ENCODE results near the gene TDRD1. TPM values are rescaled to one million over a fixed set of nuclear protein-coding genes. Genes with fewer than 3 reads are reported as not detected.

TDRD1 gene
- total and polyA plus RNA-seq, 5 donors from 2014 or later: 0.14 to 0.32 (median 0.25) TPM; not detected in 2

DNA sequence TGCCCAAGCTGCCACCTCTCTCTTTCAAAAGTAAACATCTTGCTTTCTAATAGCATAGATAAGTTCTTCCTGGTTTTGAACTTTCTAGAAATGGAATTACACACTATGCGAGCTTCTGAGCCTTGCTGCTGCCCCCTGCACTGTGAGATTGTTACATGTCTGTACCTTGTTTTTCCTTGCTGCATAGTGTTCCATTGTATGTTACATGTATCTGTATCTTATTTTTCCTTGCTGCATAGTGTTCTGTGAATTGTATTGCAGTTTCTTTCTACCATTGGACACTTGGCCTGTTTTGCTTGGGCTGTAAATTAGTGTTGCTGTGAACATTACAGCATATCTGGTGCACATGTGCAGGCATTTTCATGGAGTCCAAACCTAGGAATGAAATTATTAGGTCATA, 35.9 kb downstream of the TDRD1 start:
- Histone ChIP-seq H3K27me3 (ENCODE audit: control insufficient read depth, insufficient read depth, low read length) (peaks cover 16% of the 10 kb centered on the region), H3K4me3 (ENCODE audit: low read depth, low read length) (no peak overlapping the region), H3K36me3 (ENCODE audit: control insufficient read depth, insufficient read depth, low read length) (no peaks in the 10 kb centered on the region), H3K27ac (ENCODE audit: insufficient read depth, low read length, poor library complexity, severe bottlenecking) (no peak overlapping the region), H3K4me1 (ENCODE audit: control insufficient read depth, insufficient read depth, low read length, poor library complexity, severe bottlenecking) (no peaks in the 10 kb centered on the region), H3K9me3 (ENCODE audit: control insufficient read depth in 2 of 2, low read length in 2 of 2) (no peaks in the 10 kb centered on the region)
- no peak for ATAC-seq (ENCODE audit: low read depth in 2 of 2)
- Mint-ChIP-seq H3K4me1 (no peaks in the 10 kb centered on the region), H3K4me3 (no peak overlapping the region), H3K9me3 (peaks cover 0 to 3% (median 0%) of the 10 kb centered on the region in 7 donors), H3K27me3 (peaks cover 28% of the 10 kb centered on the region), H3K27ac (no peak overlapping the region), H3K36me3 (no peaks in the 10 kb centered on the region)
- no peak for DNase-seq

DNA sequence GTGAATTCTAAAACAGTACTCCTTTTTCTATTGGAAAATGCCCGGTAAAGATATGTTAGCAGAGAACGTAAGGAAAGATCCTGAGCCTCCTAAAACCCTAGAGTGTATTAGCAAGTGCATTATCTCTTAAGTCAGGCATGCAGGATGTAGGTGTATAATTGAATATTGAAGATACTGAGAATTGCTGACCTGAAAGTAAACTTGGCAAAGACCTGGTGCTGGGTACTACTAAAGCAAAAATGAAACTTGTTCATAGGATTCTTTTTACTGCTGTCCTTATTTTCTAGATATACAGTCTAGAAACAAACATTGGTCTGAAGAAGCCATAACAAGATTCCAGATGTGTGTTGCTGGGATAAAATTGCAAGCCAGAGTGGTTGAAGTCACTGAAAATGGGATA, 41.1 kb downstream of the TDRD1 start:
- ATAC-seq (ENCODE audit: low read depth in 2 of 2): no peak
- Mint-ChIP-seq H3K9me3 (peaks cover 0 to 3% (median 0%) of the 10 kb centered on the region in 7 donors), H3K4me3 (no peak overlapping the region), H3K36me3 (no peaks in the 10 kb centered on the region), H3K27me3 (peaks cover 40% of the 10 kb centered on the region), H3K27ac (no peak overlapping the region), H3K4me1 (no peaks in the 10 kb centered on the region)
- no peak for DNase-seq
- no peak overlapping the region for H3K4me3 ChIP-seq (ENCODE audit: low read depth, low read length)
- H3K4me1 ChIP-seq (ENCODE audit: control insufficient read depth, insufficient read depth, low read length, poor library complexity, severe bottlenecking): no peaks in the 10 kb centered on the region
- no peaks in the 10 kb centered on the region for H3K9me3 ChIP-seq (ENCODE audit: control insufficient read depth in 2 of 2, low read length in 2 of 2)
- H3K27me3 ChIP-seq (ENCODE audit: control insufficient read depth, insufficient read depth, low read length): peaks cover 14% of the 10 kb centered on the region
- H3K36me3 ChIP-seq (ENCODE audit: control insufficient read depth, insufficient read depth, low read length): no peaks in the 10 kb centered on the region
- no peak overlapping the region for H3K27ac ChIP-seq (ENCODE audit: insufficient read depth, low read length, poor library complexity, severe bottlenecking)

DNA sequence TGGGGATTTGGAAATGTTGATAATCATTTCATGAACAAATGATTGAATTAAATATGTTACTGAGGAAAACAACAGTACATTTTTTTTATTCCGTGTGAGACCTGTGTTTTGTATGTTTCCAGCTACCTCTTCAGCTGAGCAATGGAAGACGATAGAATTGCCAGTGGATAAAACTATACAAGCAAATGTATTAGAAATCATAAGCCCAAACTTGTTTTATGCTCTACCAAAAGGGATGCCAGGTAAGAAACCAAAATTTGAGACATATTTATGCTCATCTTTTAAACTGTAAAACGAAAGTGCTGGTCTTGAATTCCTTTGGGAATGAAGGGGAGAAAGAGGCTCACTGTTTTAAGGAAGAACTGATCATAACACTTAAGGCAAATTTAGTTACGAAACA, 42.1 kb downstream of the TDRD1 start:
- no peaks in the 10 kb centered on the region for H3K4me1 ChIP-seq (ENCODE audit: control insufficient read depth, insufficient read depth, low read length, poor library complexity, severe bottlenecking)
- H3K36me3 ChIP-seq (ENCODE audit: control insufficient read depth, insufficient read depth, low read length): no peaks in the 10 kb centered on the region
- DNase-seq: no peak
- peaks cover 0 to 3% (median 0%) of the 10 kb centered on the region in 7 donors for H3K9me3 Mint-ChIP-seq
- H3K4me3 Mint-ChIP-seq: no peak overlapping the region
- H3K9me3 ChIP-seq (ENCODE audit: control insufficient read depth in 2 of 2, low read length in 2 of 2): no peaks in the 10 kb centered on the region
- no peak overlapping the region for H3K27ac ChIP-seq (ENCODE audit: insufficient read depth, low read length, poor library complexity, severe bottlenecking)
- H3K4me3 ChIP-seq (ENCODE audit: low read depth, low read length): no peak overlapping the region
- peaks cover 39% of the 10 kb centered on the region for H3K27me3 Mint-ChIP-seq
- no peaks in the 10 kb centered on the region for H3K36me3 Mint-ChIP-seq
- ATAC-seq (ENCODE audit: low read depth in 2 of 2): no peak
- H3K4me1 Mint-ChIP-seq: no peaks in the 10 kb centered on the region
- H3K27me3 ChIP-seq (ENCODE audit: control insufficient read depth, insufficient read depth, low read length): peaks cover 12% of the 10 kb centered on the region
- no peak overlapping the region for H3K27ac Mint-ChIP-seq

DNA sequence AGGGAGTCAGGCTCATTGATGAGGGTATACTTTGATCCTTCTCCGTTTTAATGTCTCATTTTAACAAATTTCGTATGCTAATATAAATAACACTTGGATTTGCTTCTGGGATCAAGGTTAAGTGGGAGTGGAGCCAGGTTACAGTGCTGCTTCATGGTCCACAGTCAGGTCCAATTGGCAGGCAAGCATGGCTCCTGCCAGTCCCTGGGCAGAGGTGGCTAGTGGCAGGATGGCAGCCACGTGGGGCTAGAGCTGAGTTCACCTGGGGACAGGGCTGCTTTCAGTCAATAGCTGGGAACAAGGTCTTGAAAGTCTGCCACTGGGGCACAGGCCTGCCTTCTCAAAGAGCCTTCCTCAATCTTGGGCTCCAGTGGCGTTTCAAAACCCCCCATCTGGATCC, 43.9 kb downstream of the TDRD1 start:
- ATAC-seq (ENCODE audit: low read depth in 2 of 2): no peak
- Mint-ChIP-seq H3K27ac (no peak overlapping the region), H3K27me3 (peaks cover 45% of the 10 kb centered on the region), H3K4me3 (no peak overlapping the region), H3K4me1 (no peaks in the 10 kb centered on the region), H3K9me3 (no peaks in the 10 kb centered on the region), H3K36me3 (no peaks in the 10 kb centered on the region)
- H3K4me1 ChIP-seq (ENCODE audit: control insufficient read depth, insufficient read depth, low read length, poor library complexity, severe bottlenecking): no peaks in the 10 kb centered on the region
- no peak for DNase-seq
- H3K27ac ChIP-seq (ENCODE audit: insufficient read depth, low read length, poor library complexity, severe bottlenecking): no peak overlapping the region
- H3K27me3 ChIP-seq (ENCODE audit: control insufficient read depth, insufficient read depth, low read length): peaks cover 15% of the 10 kb centered on the region
- no peaks in the 10 kb centered on the region for H3K36me3 ChIP-seq (ENCODE audit: control insufficient read depth, insufficient read depth, low read length)
- no peak overlapping the region for H3K4me3 ChIP-seq (ENCODE audit: low read depth, low read length)
- no peaks in the 10 kb centered on the region for H3K9me3 ChIP-seq (ENCODE audit: control insufficient read depth in 2 of 2, low read length in 2 of 2)

DNA sequence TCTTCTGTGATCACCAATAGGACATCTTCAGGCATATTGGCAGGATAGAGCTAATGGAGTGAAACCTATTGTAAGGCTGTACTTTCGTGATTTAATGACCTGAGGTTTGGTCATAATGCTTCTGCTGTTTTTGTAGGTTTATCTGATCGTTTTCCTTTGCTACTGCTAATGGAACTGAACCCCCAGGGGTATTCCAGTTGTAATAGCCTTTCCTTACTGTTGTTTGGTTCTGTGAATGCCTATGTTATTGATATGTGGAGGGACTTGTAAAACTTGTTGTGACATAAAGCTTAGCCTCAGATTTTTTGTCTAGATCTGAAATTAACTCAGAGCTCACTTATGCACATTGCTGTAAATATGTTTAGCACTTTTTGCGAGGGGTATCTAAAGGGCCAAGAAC, 49.0 kb downstream of the TDRD1 start:
- ATAC-seq (ENCODE audit: low read depth in 2 of 2): no peak

DNA sequence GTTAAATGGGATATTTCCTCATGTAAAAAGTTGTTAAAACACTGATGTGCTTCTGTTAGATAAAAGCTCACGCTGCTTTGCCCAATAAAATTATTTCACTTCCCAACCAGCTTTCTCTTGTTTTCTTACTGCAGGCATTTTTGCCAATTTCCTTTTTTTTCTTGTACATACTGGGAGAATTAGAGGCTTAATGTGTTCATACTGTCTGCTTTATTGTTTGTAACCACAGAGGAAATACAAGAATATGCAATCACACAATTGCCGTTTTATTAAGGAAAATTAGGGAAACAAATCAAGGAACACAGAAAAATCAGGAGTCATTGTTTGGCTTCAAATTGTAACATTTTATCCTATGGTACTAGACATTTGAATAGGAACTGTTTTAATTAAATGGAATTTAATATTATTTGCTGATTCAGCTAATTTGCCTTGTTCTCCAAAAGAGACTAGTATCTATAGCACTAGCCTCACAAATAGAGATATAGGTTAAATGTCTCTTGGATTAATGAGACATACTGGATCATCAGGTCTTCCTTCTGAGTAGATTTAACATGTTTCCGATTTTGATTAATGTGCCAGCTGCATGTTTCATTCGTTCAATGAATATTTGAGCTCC, 53.5 kb downstream of the TDRD1 start:
- Histone ChIP-seq H3K27me3 (ENCODE audit: control insufficient read depth, insufficient read depth, low read length) (no peaks in the 10 kb centered on the region), H3K9me3 (ENCODE audit: control insufficient read depth in 2 of 2, low read length in 2 of 2) (no peaks in the 10 kb centered on the region), H3K36me3 (ENCODE audit: control insufficient read depth, insufficient read depth, low read length) (no peaks in the 10 kb centered on the region), H3K27ac (ENCODE audit: insufficient read depth, low read length, poor library complexity, severe bottlenecking) (no peak overlapping the region), H3K4me1 (ENCODE audit: control insufficient read depth, insufficient read depth, low read length, poor library complexity, severe bottlenecking) (no peaks in the 10 kb centered on the region), H3K4me3 (ENCODE audit: low read depth, low read length) (no peak overlapping the region)
- ATAC-seq (ENCODE audit: low read depth in 2 of 2) (no peak), DNase-seq (no peak)
- Mint-ChIP-seq H3K27me3 (peaks cover 42% of the 10 kb centered on the region), H3K27ac (no peak overlapping the region), H3K4me1 (no peaks in the 10 kb centered on the region), H3K4me3 (no peak overlapping the region), H3K36me3 (no peaks in the 10 kb centered on the region), H3K9me3 (peaks cover 0 to 2% (median 0%) of the 10 kb centered on the region in 7 donors)

More for the DNA sequence above, 49.0 kb downstream of the TDRD1 start:
- H3K9me3 Mint-ChIP-seq: no peaks in the 10 kb centered on the region
- no peak for DNase-seq
- no peak overlapping the region for H3K27ac Mint-ChIP-seq
- Histone ChIP-seq H3K27me3 (ENCODE audit: control insufficient read depth, insufficient read depth, low read length) (peaks cover 12% of the 10 kb centered on the region), H3K9me3 (ENCODE audit: control insufficient read depth in 2 of 2, low read length in 2 of 2) (no peaks in the 10 kb centered on the region), H3K27ac (ENCODE audit: insufficient read depth, low read length, poor library complexity, severe bottlenecking) (no peak overlapping the region), H3K36me3 (ENCODE audit: control insufficient read depth, insufficient read depth, low read length) (no peaks in the 10 kb centered on the region), H3K4me3 (ENCODE audit: low read depth, low read length) (no peak overlapping the region), H3K4me1 (ENCODE audit: control insufficient read depth, insufficient read depth, low read length, poor library complexity, severe bottlenecking) (no peaks in the 10 kb centered on the region)
- H3K27me3 Mint-ChIP-seq: peaks cover 33% of the 10 kb centered on the region
- H3K4me3 Mint-ChIP-seq: no peak overlapping the region
- H3K36me3 Mint-ChIP-seq: no peaks in the 10 kb centered on the region
- no peaks in the 10 kb centered on the region for H3K4me1 Mint-ChIP-seq

DNA sequence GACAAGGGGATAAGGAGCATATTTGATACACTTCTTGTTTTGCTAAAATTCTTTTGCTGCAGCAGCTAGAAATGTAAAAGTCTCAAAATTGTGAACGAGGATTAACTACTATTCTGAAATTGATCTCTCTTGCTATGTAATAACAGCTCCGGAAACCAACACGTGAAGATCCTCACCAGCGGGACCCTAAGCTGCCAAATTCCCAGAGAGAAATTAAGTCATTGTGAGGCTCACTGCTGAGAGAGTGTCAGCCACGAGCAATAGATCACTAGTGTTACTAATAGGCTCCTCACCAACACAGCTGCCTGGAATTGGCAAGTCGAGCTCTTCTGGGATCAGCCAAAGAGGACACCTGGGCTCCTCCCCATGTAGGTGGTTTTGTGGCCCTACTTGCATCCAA, 54.3 kb downstream of the TDRD1 start:
- no peak overlapping the region for H3K4me3 ChIP-seq (ENCODE audit: low read depth, low read length)
- H3K36me3 Mint-ChIP-seq: no peaks in the 10 kb centered on the region
- DNase-seq (no peak), ATAC-seq (ENCODE audit: low read depth in 2 of 2) (no peak)
- H3K9me3 Mint-ChIP-seq: peaks cover 0 to 2% (median 0%) of the 10 kb centered on the region in 7 donors
- no peak overlapping the region for H3K27ac ChIP-seq (ENCODE audit: insufficient read depth, low read length, poor library complexity, severe bottlenecking)
- no peaks in the 10 kb centered on the region for H3K36me3 ChIP-seq (ENCODE audit: control insufficient read depth, insufficient read depth, low read length)
- peaks cover 47% of the 10 kb centered on the region for H3K27me3 Mint-ChIP-seq
- no peak overlapping the region for H3K27ac Mint-ChIP-seq
- no peaks in the 10 kb centered on the region for H3K4me1 ChIP-seq (ENCODE audit: control insufficient read depth, insufficient read depth, low read length, poor library complexity, severe bottlenecking)
- no peaks in the 10 kb centered on the region for H3K4me1 Mint-ChIP-seq
- H3K9me3 ChIP-seq (ENCODE audit: control insufficient read depth in 2 of 2, low read length in 2 of 2): no peaks in the 10 kb centered on the region
- H3K4me3 Mint-ChIP-seq: no peak overlapping the region
- H3K27me3 ChIP-seq (ENCODE audit: control insufficient read depth, insufficient read depth, low read length): peaks cover 7% of the 10 kb centered on the region

DNA sequence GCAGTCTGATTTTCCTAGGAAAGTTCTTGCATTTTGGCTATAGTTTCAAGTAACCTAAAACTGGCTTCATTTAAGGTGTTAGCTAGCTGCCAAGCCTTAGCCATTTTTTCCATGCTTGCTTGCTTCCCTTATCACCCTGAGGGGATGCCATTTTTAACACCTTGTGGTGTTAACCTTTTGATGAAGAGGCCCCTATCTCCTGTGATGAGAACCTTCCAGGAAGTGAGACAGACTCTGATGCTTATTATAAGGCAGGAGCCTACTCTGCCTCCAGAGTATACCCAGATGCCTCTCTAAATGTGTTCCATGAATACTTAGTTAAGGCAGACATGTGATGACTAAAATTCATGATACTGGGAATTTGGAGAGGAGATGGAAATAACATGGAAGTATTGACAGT, 55.0 kb downstream of the TDRD1 start:
- ATAC-seq (ENCODE audit: low read depth in 2 of 2): no peak

More for the DNA sequence above, 55.0 kb downstream of the TDRD1 start:
- Histone ChIP-seq H3K4me1 (ENCODE audit: control insufficient read depth, insufficient read depth, low read length, poor library complexity, severe bottlenecking) (no peaks in the 10 kb centered on the region), H3K4me3 (ENCODE audit: low read depth, low read length) (no peak overlapping the region), H3K27me3 (ENCODE audit: control insufficient read depth, insufficient read depth, low read length) (peaks cover 13% of the 10 kb centered on the region), H3K27ac (ENCODE audit: insufficient read depth, low read length, poor library complexity, severe bottlenecking) (no peak overlapping the region), H3K9me3 (ENCODE audit: control insufficient read depth in 2 of 2, low read length in 2 of 2) (no peaks in the 10 kb centered on the region), H3K36me3 (ENCODE audit: control insufficient read depth, insufficient read depth, low read length) (no peaks in the 10 kb centered on the region)
- Mint-ChIP-seq H3K27ac (no peak overlapping the region), H3K9me3 (peaks cover 0 to 2% (median 0%) of the 10 kb centered on the region in 7 donors), H3K4me3 (no peak overlapping the region), H3K4me1 (peaks cover 0 to 4% (median 2%) of the 10 kb centered on the region in 4 donors), H3K27me3 (peaks cover 53% of the 10 kb centered on the region), H3K36me3 (no peaks in the 10 kb centered on the region)
- DNase-seq: no peak
